ENCODE measurements around the gene ALK.
"Not testable (repeated sequence)": the region's sequence is repeated elsewhere in the genome, so short reads cannot be mapped to it uniquely, and the experiment has no call there.

Gene ALK

GRCh38 chr2:29837925-29838324 lies 83.5 kb downstream of the ALK start:
- DNase-seq, result no peak

- DNase-seq, result no peak
These were observed 86.8 kb downstream of the ALK start for GRCh38 chr2:29834624-29835023.

- no peak for DNase-seq
These were observed 87.3 kb downstream of the ALK start for GRCh38 chr2:29834036-29834540.

- DNase-seq, result no peak
These were observed 89.8 kb downstream of the ALK start for GRCh38 chr2:29831560-29831959.

- no peak for DNase-seq
These were observed 91.5 kb downstream of the ALK start for GRCh38 chr2:29829841-29830240.

GRCh38 chr2:29824145-29824544 lies 97.2 kb downstream of the ALK start:
- not testable (repeated sequence) for DNase-seq

GRCh38 chr2:29821591-29821990 lies 99.8 kb downstream of the ALK start:
- no peak for DNase-seq

GRCh38 chr2:29819570-29819969 lies 101.8 kb downstream of the ALK start:
- DNase-seq, result no peak

- DNase-seq, result no peak
These were observed 103.3 kb downstream of the ALK start for GRCh38 chr2:29817801-29818680.

GRCh38 chr2:29817299-29817698 lies 104.1 kb downstream of the ALK start:
- DNase-seq, result no peak

- no peak for DNase-seq
These were observed 104.7 kb downstream of the ALK start for GRCh38 chr2:29816651-29817050.

GRCh38 chr2:29811378-29811777 lies 110.0 kb downstream of the ALK start:
- DNase-seq, result no peak

- DNase-seq, result no peak
These were observed 110.4 kb downstream of the ALK start for GRCh38 chr2:29810956-29811355.

GRCh38 chr2:29808321-29808720 lies 113.1 kb downstream of the ALK start:
- DNase-seq, result no peak

- DNase-seq, result no peak
These were observed 114.3 kb downstream of the ALK start for GRCh38 chr2:29807082-29807481.

- DNase-seq, result no peak
These were observed 114.9 kb downstream of the ALK start for GRCh38 chr2:29806461-29806860.

GRCh38 chr2:29804671-29805070 lies 116.7 kb downstream of the ALK start:
- DNase-seq, result no peak

- no peak for DNase-seq
These were observed 117.8 kb downstream of the ALK start for GRCh38 chr2:29803537-29803936.

GRCh38 chr2:29802986-29803385 lies 118.4 kb downstream of the ALK start:
- DNase-seq, result no peak

- DNase-seq, result no peak
These were observed 121.8 kb downstream of the ALK start for GRCh38 chr2:29799628-29800027.

- no peak for DNase-seq
These were observed 123.5 kb downstream of the ALK start for GRCh38 chr2:29797916-29798315.

- DNase-seq, result no peak
These were observed 124.9 kb downstream of the ALK start for GRCh38 chr2:29796446-29796845.

- no peak for DNase-seq
These were observed 131.4 kb downstream of the ALK start for GRCh38 chr2:29789911-29790485.
